ENCODE data around the gene PTDSS2. TPM values are rescaled to one million over a fixed set of nuclear protein-coding genes. Genes with fewer than 3 reads are reported as not detected.
"Not testable (repeated sequence)": the region's sequence is repeated elsewhere in the genome, so short reads cannot be mapped to it uniquely, and the experiment has no call there.

The PTDSS2 gene
- total RNA-seq: 10 to 100 TPM; 22.3 to 31.0 (median 25.3) TPM

DNA sequence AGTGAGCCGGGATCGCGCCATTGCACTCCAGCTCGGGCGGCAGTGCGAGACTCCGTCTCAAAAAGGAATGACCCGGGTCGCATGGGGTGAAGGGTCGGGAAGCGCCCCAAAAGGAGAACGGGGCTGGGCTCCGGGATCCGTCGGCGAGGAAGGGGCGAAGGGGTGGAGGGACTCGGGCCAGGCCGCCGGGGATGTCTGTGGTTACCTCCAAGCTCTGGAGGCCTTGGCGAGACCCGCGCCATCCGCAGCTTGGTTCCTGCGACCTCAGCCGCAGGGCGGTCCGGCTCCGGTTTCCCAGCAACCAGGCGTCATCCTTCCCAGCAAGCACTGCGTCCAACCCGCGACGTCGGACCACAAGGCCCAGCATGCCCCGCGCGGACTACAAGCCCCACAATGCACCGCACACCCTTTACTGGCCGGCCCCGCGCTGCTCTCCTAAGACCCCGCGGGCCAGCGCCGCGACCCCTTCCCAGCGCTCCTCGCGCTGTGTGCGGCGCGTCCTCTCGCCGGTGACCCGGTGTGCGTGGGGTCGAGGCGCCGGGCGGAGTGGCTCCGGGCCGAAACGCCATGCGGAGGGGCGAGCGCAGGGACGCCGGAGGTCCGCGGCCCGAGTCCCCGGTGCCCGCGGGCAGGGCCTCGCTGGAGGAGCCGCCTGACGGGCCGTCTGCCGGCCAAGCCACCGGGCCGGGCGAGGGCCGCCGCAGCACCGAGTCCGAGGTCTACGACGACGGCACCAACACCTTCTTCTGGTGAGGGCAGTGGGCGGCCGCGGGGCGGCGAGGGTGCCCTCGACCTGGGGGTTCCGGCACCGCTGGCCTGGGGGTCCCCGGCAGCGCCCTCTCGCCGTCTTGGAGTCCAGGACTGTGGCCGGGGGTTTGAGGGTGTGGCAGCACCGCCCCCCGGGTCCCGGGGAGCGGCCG lies at the start of gene PTDSS2:
Gene PTDSS2, plus strand, starts transcription at position 391 of the 920 bp plus-strand sequence. Its CDS starts 177 bp downstream, at position 568.
- WGBS: 0% methylated on average over 20 of the region's 108 CpGs
- DNase-seq (ENCODE audit: low spot score in 2 of 2): peak; percentile 98 to 99
- Histone ChIP-seq H3K36me3 (peaks cover 21% of the 10 kb centered on the region), H3K27me3 (no peaks in the 10 kb centered on the region), H3K27ac (peak within 1 kb of the TSS; percentile 71), H3K9me3 (no peaks in the 10 kb centered on the region), H3K4me3 (peak within 1 kb of the TSS; percentile 88), H3K4me1 (peaks cover 46% of the 10 kb centered on the region)
- TF ChIP-seq POLR2AphosphoS5 (IDR thresholded peaks at IDR 0.05) (peak in 2 of 3 donors; percentile 33 to 76), POLR2A (IDR thresholded peaks at IDR 0.05) (peak in 1 of 2 donors; percentile 49)
- TF ChIP-seq, protein P1, sequence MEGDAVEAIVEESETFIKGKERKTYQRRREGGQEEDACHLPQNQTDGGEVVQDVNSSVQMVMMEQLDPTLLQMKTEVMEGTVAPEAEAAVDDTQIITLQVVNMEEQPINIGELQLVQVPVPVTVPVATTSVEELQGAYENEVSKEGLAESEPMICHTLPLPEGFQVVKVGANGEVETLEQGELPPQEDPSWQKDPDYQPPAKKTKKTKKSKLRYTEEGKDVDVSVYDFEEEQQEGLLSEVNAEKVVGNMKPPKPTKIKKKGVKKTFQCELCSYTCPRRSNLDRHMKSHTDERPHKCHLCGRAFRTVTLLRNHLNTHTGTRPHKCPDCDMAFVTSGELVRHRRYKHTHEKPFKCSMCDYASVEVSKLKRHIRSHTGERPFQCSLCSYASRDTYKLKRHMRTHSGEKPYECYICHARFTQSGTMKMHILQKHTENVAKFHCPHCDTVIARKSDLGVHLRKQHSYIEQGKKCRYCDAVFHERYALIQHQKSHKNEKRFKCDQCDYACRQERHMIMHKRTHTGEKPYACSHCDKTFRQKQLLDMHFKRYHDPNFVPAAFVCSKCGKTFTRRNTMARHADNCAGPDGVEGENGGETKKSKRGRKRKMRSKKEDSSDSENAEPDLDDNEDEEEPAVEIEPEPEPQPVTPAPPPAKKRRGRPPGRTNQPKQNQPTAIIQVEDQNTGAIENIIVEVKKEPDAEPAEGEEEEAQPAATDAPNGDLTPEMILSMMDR (IDR thresholded peaks at IDR 0.05): no peak

DNA sequence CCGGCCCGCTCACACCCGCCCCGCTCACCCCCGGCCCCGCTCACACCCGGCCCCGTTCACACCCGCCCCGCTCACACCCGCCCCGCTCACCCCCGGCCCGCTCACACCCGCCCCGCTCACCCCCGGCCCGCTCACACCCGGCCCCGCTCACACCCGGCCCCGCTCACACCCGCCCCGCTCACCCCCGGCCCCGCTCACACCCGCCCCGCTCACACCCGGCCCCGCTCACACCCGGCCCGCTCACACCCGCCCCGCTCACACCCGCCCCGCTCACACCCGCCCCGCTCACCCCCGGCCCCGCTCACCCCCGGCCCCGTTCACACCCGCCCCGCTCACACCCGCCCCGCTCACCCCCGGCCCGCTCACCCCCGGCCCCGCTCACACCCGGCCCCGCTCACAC lies 48.9 kb upstream of the PTDSS2 start:
- no CpG with 5 or more reads among the region's 52 CpGs for WGBS
- H3K27ac ChIP-seq; DNase-seq (ENCODE audit: low spot score in 2 of 2); H3K9me3 ChIP-seq; H3K4me3 ChIP-seq: not testable (repeated sequence)
- Histone ChIP-seq H3K4me1 (peaks cover 37% of the 10 kb centered on the region), H3K36me3 (peaks cover 44% of the 10 kb centered on the region), H3K27me3 (peaks cover 10% of the 10 kb centered on the region)

DNA sequence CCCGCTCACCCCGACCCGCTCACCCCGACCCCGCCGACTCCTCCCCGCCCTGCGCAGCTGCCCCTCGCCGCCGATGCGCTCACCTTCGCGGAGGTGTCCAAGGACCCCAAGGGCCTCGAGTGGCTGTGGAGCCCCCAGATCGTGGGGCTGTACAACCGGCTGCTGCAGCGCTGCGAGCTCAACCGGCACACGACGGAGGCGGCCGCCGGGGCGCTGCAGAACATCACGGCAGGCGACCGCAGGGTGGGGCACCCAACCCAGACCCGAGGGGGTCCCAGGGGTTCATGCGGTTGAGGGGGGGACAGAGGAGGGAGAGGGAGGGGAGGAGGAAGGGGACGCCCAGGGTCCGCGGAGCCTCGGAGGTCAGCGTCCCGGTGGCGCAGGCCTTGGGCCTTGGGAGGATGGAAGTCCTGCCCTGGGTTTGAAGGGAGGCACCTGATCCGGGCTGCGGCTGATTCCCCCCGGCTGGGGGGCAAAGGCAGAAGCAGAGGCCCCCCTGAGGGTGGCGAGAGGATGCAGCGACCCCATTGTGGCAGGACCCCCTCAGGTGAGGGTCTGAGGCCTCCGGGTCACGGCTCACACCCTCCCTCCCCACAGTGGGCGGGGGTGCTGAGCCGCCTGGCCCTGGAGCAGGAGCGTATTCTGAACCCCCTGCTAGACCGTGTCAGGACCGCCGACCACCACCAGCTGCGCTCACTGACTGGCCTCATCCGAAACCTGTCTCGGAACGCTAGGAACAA lies 46.9 kb upstream of the PTDSS2 start:
- Histone ChIP-seq H3K9me3 (no peaks in the 10 kb centered on the region), H3K27me3 (peaks cover 10% of the 10 kb centered on the region), H3K27ac (no peak overlapping the region), H3K4me1 (peaks cover 37% of the 10 kb centered on the region), H3K36me3 (peaks cover 33% of the 10 kb centered on the region), H3K4me3 (no peak overlapping the region)
- TF ChIP-seq EP300 (IDR thresholded peaks at IDR 0.05) (no peak), POLR2A (IDR thresholded peaks at IDR 0.05) (no peak), POLR2AphosphoS5 (IDR thresholded peaks at IDR 0.05) (no peak)
- TF ChIP-seq, protein P1 (IDR thresholded peaks at IDR 0.05): no peak
- 79% methylated on average over 21 of the region's 55 CpGs for WGBS
- peak in 1 of 2 donors; percentile 68 for DNase-seq (ENCODE audit: low spot score in 2 of 2)

DNA sequence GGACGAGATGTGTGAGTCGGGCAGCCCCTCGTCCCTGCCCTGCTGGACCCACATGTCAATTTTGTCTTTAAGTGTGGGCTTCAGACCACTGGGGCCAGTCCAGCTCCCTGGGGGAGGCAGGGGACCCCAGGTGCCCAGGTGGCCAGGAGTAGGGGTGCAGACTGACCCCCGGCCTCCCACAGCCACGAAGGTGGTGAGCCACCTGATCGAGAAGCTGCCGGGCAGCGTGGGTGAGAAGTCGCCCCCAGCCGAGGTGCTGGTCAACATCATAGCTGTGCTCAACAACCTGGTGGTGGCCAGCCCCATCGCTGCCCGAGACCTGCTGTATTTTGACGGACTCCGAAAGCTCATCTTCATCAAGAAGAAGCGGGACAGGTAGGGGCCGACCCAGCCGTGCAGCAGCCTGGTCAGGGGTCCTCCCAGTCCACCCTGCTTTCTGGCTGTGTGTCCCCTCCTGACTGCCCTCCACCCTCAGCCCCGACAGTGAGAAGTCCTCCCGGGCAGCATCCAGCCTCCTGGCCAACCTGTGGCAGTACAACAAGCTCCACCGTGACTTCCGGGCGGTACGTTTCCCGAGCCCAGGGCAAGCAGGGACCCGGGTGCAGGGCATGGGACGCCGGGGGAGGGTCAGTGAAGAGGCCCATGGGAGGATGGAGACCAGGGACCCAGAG lies 46.2 kb upstream of the PTDSS2 start:
- WGBS: 91% methylated on average over 21 of the region's 27 CpGs
- TF ChIP-seq POLR2AphosphoS5 (IDR thresholded peaks at IDR 0.05) (no peak), POLR2A (IDR thresholded peaks at IDR 0.05) (no peak), EP300 (IDR thresholded peaks at IDR 0.05) (no peak)
- TF ChIP-seq, protein P1 (IDR thresholded peaks at IDR 0.05): no peak

DNA sequence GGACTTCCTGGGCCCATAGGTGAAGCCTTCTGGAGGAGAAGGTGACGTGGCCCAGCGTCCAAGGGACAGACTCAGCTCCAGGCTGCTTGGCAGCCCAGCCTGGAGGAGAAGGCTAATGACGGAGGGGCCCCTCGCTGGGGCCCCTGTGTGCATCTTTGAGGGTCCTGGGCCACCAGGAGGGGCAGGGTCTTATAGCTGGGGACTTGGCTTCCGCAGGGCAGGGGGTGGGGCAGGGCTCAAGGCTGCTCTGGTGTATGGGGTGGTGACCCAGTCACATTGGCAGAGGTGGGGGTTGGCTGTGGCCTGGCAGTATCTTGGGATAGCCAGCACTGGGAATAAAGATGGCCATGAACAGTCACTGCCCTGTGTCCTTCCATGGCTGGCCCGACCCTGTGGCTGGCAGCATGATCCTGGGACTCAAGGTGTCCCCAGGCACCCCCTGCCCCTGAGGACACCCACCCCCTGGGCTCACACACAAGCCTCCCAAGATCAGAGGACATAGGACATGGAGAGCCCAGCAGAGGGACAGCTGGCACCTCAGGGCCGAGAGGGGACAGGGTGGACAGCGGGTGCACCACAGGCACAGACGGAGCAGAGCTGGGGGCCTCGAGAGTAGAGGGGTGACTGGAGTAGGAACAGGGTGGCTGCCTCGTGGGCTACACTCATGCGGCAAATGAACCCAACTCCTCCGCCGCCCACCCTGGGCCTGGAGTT lies 45.4 kb upstream of the PTDSS2 start:
- H3K27ac ChIP-seq: no peak overlapping the region
- TF ChIP-seq POLR2AphosphoS5 (IDR thresholded peaks at IDR 0.05) (no peak), POLR2A (IDR thresholded peaks at IDR 0.05) (no peak), EP300 (IDR thresholded peaks at IDR 0.05) (no peak)
- TF ChIP-seq, protein P1 (IDR thresholded peaks at IDR 0.05): no peak
- no peak overlapping the region for H3K4me3 ChIP-seq
- peaks cover 27% of the 10 kb centered on the region for H3K36me3 ChIP-seq
- 84% methylated on average over 10 of the region's 14 CpGs for WGBS
- no peak for DNase-seq (ENCODE audit: low spot score in 2 of 2)
- H3K27me3 ChIP-seq: peaks cover 8% of the 10 kb centered on the region
- no peaks in the 10 kb centered on the region for H3K9me3 ChIP-seq
- H3K4me1 ChIP-seq: peaks cover 37% of the 10 kb centered on the region

More for the DNA sequence above, 46.2 kb upstream of the PTDSS2 start:
- peak in 1 of 2 donors; percentile 72 for DNase-seq (ENCODE audit: low spot score in 2 of 2)
- no peaks in the 10 kb centered on the region for H3K9me3 ChIP-seq
- H3K36me3 ChIP-seq: peaks cover 32% of the 10 kb centered on the region
- H3K27me3 ChIP-seq: peaks cover 10% of the 10 kb centered on the region
- no peak overlapping the region for H3K4me3 ChIP-seq
- no peak overlapping the region for H3K27ac ChIP-seq
- H3K4me1 ChIP-seq: peaks cover 37% of the 10 kb centered on the region

Data from suprapubic skin (tissue), 4 donors.